PFSK-1 (cell line): ENCODE measurements around the gene SPAG5.

ENCODE experiments used
- FOXP2 ChIP-seq: optimal IDR thresholded peaks from 2 replicates; pipeline ENCODE3; 2011; ENCODE audit warnings: borderline replicate concordance, control low read depth, inconsistent platforms; ENCODE audit not compliant: insufficient read depth; ENCODE audit errors: extremely low read length, extremely low read depth
- POLR2AphosphoS5 ChIP-seq: IDR thresholded peaks from 2 replicates; pipeline ENCODE4 v1.6.1; 2012; ENCODE audit warnings: low read depth, mild to moderate bottlenecking, control low read depth, low read length, moderate library complexity
- REST ChIP-seq, 2 experiments: IDR thresholded peaks; 2 replicates each; pipeline versions ENCODE4 v1.6.1 to v1.8.0; 2011 to 2012; ENCODE audit warnings: low read depth in 2 of 2, low read length in 2 of 2, control low read depth in 1 of 2, inconsistent platforms in 1 of 2, mild to moderate bottlenecking in 1 of 2, moderate library complexity in 1 of 2; ENCODE audit not compliant: insufficient read depth in 1 of 2
- SIN3A ChIP-seq: IDR thresholded peaks from 2 replicates; pipeline ENCODE4 v1.6.1; 2012; ENCODE audit warnings: mild to moderate bottlenecking, low read length, moderate library complexity, borderline replicate concordance; ENCODE audit not compliant: insufficient read depth
- TAF1 ChIP-seq: IDR thresholded peaks from 2 replicates; pipeline ENCODE4 v1.6.1; 2012; ENCODE audit warnings: low read length, control low read depth, borderline replicate concordance; ENCODE audit not compliant: insufficient read depth

Gene SPAG5

GRCh38 chr17:28643983-28644786, 45.4 kb upstream of the SPAG5 start:
- TF ChIP-seq SIN3A (0 out of 2 replicates have a peak, but pooled peaks have one; percentile 19), REST (IDR thresholded peaks at IDR 0.05; ENCODE audit: insufficient read depth in 1 of 2, low read depth in 2 of 2, low read length in 2 of 2) (no peak), TAF1 (peak; percentile 72; the same call in 1 of the 2 replicates)

GRCh38 chr17:28641579-28641978, 42.8 kb upstream of the SPAG5 start:
- TF ChIP-seq FOXP2 (no peak), REST (IDR thresholded peaks at IDR 0.05; ENCODE audit: insufficient read depth in 1 of 2, low read depth in 2 of 2, low read length in 2 of 2) (no peak)

GRCh38 chr17:28635506-28635905, 36.7 kb upstream of the SPAG5 start:
- 0 out of 2 replicates have a peak, but pooled peaks have one; percentile 11 for TF ChIP-seq POLR2AphosphoS5
- no peak for TF ChIP-seq TAF1

- no peak for TF ChIP-seq TAF1
- no peak for TF ChIP-seq SIN3A
- TF ChIP-seq REST (IDR thresholded peaks at IDR 0.05; ENCODE audit: insufficient read depth in 1 of 2, low read depth in 2 of 2, low read length in 2 of 2) = no peak
- TF ChIP-seq FOXP2 = no peak
- TF ChIP-seq POLR2AphosphoS5 = no peak
Observed at GRCh38 chr17:28634206-28634865, 35.5 kb upstream of the SPAG5 start.

GRCh38 chr17:28626818-28627217, 28.0 kb upstream of the SPAG5 start:
- TF ChIP-seq POLR2AphosphoS5 (no peak; the same call in 1 of the 2 replicates), REST (IDR thresholded peaks at IDR 0.05; ENCODE audit: insufficient read depth in 1 of 2, low read depth in 2 of 2, low read length in 2 of 2) (no peak), SIN3A (no peak), FOXP2 (no peak), TAF1 (no peak)
